ENCODE results near the gene GGT5.

Gene GGT5

DNA sequence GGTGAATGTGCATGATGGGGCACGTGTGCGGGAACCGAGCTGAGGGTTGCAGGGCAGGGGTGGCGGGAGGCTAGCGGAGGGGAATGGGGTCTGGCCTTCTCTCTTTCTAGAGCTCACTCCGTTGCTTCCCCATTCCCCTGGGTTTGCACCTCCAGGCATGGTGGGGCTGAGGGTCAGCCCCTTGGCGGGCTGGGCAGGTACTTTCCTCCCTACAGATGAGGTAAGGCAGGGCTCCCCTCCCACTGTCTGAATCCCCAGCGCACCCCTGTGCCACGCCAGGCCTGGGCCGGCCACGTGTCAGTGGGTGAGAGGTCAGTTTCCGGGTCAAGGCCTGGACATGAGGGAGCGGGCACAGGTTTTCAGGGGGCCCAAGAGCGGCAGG, 54.7 kb downstream of the GGT5 start:
- TF ChIP-seq TAF1 (IDR thresholded peaks at IDR 0.05; ENCODE audit: borderline replicate concordance, insufficient read depth, low read length) (no peak), REST (IDR thresholded peaks at IDR 0.05; ENCODE audit: insufficient read depth in 1 of 2, low read depth in 2 of 2, low read length in 2 of 2) (no peak), POLR2AphosphoS5 (IDR thresholded peaks at IDR 0.05; ENCODE audit: low read depth, low read length) (no peak), FOXP2 (optimal IDR thresholded peaks at IDR 0.05; ENCODE audit: borderline replicate concordance, extremely low read depth, extremely low read length, insufficient read depth) (no peak), SIN3A (IDR thresholded peaks at IDR 0.05; ENCODE audit: borderline replicate concordance, insufficient read depth, low read length) (no peak)

DNA sequence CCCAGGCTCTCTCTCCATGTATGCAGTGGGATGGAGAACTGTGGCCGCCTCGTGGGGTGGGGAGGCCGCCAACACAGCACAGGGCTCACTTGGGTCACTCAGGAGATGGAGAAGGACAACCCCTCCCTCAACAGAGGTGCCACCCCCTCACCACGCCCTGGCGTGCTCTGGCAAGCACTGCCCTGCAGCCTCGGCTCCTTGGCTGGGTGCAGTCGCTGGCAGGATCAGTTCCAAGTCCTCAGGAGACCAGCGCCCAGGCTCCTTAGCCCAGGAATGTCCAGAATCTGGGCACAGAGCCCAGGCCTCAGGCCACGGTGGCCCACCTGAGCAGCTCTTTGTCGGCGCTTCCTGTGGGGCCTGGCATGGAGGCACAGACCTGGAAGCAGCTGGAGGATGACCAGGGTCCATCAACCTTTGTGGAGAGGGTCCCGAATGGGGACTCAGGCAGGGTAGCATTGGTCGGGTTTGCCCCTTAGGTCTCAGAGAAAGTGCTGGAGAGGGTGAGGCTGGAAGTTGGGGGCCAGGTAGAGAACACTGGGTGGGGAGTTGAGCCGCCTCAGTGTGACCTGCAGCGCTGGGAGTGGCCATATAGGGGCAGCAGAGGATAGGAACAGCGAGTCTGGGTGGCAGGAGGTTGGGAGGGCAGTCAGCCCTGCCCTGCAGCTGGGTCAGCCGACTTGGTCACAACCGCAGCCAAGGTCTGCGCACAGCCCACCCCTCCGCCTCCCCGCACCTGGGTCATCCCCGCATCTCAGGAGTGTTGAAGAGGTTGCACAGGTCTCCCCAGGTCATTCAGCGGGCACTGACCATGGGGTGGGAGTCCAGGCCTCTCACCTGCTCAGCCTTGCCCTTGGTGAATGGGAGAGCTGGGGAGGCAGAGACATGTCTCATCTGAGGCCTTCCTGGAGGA, 55.4 kb downstream of the GGT5 start:
- TF ChIP-seq FOXP2 (optimal IDR thresholded peaks at IDR 0.05; ENCODE audit: borderline replicate concordance, extremely low read depth, extremely low read length, insufficient read depth) (peak; percentile 71), POLR2AphosphoS5 (IDR thresholded peaks at IDR 0.05; ENCODE audit: low read depth, low read length) (no peak)

- TF ChIP-seq REST (IDR thresholded peaks at IDR 0.05; ENCODE audit: insufficient read depth in 1 of 2, low read depth in 2 of 2, low read length in 2 of 2) (no peak), POLR2AphosphoS5 (IDR thresholded peaks at IDR 0.05; ENCODE audit: low read depth, low read length) (no peak), TAF1 (IDR thresholded peaks at IDR 0.05; ENCODE audit: borderline replicate concordance, insufficient read depth, low read length) (no peak), SIN3A (IDR thresholded peaks at IDR 0.05; ENCODE audit: borderline replicate concordance, insufficient read depth, low read length) (no peak), FOXP2 (optimal IDR thresholded peaks at IDR 0.05; ENCODE audit: borderline replicate concordance, extremely low read depth, extremely low read length, insufficient read depth) (no peak)
These were observed 56.1 kb downstream of the GGT5 start for GRCh38 chr22:24188705-24189248.

- no peak for TF ChIP-seq TAF1 (IDR thresholded peaks at IDR 0.05; ENCODE audit: borderline replicate concordance, insufficient read depth, low read length)
- TF ChIP-seq REST (IDR thresholded peaks at IDR 0.05; ENCODE audit: insufficient read depth in 1 of 2, low read depth in 2 of 2, low read length in 2 of 2): no peak
- TF ChIP-seq FOXP2 (optimal IDR thresholded peaks at IDR 0.05; ENCODE audit: borderline replicate concordance, extremely low read depth, extremely low read length, insufficient read depth): no peak
- no peak for TF ChIP-seq POLR2AphosphoS5 (IDR thresholded peaks at IDR 0.05; ENCODE audit: low read depth, low read length)
- TF ChIP-seq SIN3A (IDR thresholded peaks at IDR 0.05; ENCODE audit: borderline replicate concordance, insufficient read depth, low read length): no peak
These were observed 56.9 kb downstream of the GGT5 start for GRCh38 chr22:24187731-24188644.
